Fibroblast of lung (primary cell): Measurements from ENCODE around the gene COL9A1. TPM values are rescaled to one million over a fixed set of nuclear protein-coding genes. Genes with fewer than 3 reads are reported as not detected.
A peak's percentile ranks its signal among the peaks of the same experiment; 100 is the strongest.

ENCODE experiments used
- DNase-seq, 2 donors: peaks; one replicate each; pipeline versions ENCODE4 v3.0.0 to v3.0.0-alpha.2; 2010; ENCODE audit warnings: low read depth in 2 of 2
- H2AFZ ChIP-seq: 2 replicates; pipeline ENCODE4 v1.5.1; 2012; ENCODE audit warnings: low read length, control low read depth, inconsistent platforms
- H3K27ac ChIP-seq: 2 replicates; pipeline ENCODE4 v1.5.1; 2011; ENCODE audit warnings: low read length, control low read depth; ENCODE audit not compliant: insufficient read depth
- H3K27me3 ChIP-seq: 2 replicates; pipeline ENCODE4 v1.5.1; 2011; ENCODE audit warnings: mild to moderate bottlenecking, low read length; ENCODE audit not compliant: control insufficient read depth, insufficient read depth
- H3K36me3 ChIP-seq: 2 replicates; pipeline ENCODE4 v1.5.1; 2011; ENCODE audit warnings: low read length; ENCODE audit not compliant: control insufficient read depth, insufficient read depth
- H3K4me1 ChIP-seq: 2 replicates; pipeline ENCODE4 v1.5.1; 2011; ENCODE audit warnings: low read length; ENCODE audit not compliant: control insufficient read depth, insufficient read depth; ENCODE audit errors: extremely low read depth
- H3K4me2 ChIP-seq: 2 replicates; pipeline ENCODE4 v1.5.1; 2011; ENCODE audit warnings: low read length, control low read depth; ENCODE audit not compliant: insufficient read depth; ENCODE audit errors: extremely low read depth
- H3K4me3 ChIP-seq, 4 experiments: fragments of 200-600 bp in 1 of 4; sonication (generic) in 1 of 4; replicated peaks in 1 of 4; 2 replicates each; pipeline ENCODE4 v1.5.1; 2011 to 2016; ENCODE audit warnings: low read length in 4 of 4, low read depth in 3 of 4, mild to moderate bottlenecking in 3 of 4, control low read depth in 2 of 4, inconsistent platforms in 1 of 4, mixed read lengths in 1 of 4; ENCODE audit not compliant: insufficient read depth in 1 of 4; ENCODE audit errors: control extremely low read depth in 1 of 4
- H3K79me2 ChIP-seq: 2 replicates; pipeline ENCODE4 v1.5.1; 2012; ENCODE audit warnings: mild to moderate bottlenecking, low read length, inconsistent platforms; ENCODE audit not compliant: control insufficient read depth, insufficient read depth
- H3K9ac ChIP-seq: 2 replicates; pipeline ENCODE4 v1.5.1; 2011; ENCODE audit warnings: mild to moderate bottlenecking, low read length, control low read depth; ENCODE audit not compliant: insufficient read depth
- H3K9me3 ChIP-seq: 2 replicates; pipeline ENCODE4 v1.5.1; 2012; ENCODE audit warnings: low read depth, low read length; ENCODE audit not compliant: control insufficient read depth, insufficient read depth
- H4K20me1 ChIP-seq: 2 replicates; pipeline ENCODE4 v1.5.1; 2011; ENCODE audit warnings: low read length; ENCODE audit not compliant: control insufficient read depth, insufficient read depth; ENCODE audit errors: extremely low read depth
- CTCF ChIP-seq, 2 donors: IDR thresholded peaks in 1 of 2; conservative IDR thresholded peaks in 1 of 2; 1 replicate in 1 of 2; 2 replicates in 1 of 2; pipeline ENCODE4 v1.5.1; 2011 to 2012; ENCODE audit warnings: low read length in 2 of 2, control low read depth in 1 of 2, inconsistent platforms in 1 of 2, low read depth in 1 of 2, mild to moderate bottlenecking in 1 of 2
- EZH2 ChIP-seq: IDR thresholded peaks from 2 replicates; pipeline ENCODE4 v1.5.1; 2012; ENCODE audit warnings: low read length, control low read depth, mild to moderate bottlenecking; ENCODE audit errors: missing control alignments
- polyA plus RNA-seq, 2 donors: library from polyadenylated mRNA; depleted of rRNA in 1 of 2; stranded (reverse) in 1 of 2; unstranded in 1 of 2; fragments of >200 nt; gene quantifications; 2 replicates each; pipeline ENCODE4 v1.2.1, GENCODE V29; 2011 to 2012; ENCODE audit warnings: missing spikeins in 1 of 2
- total RNA-seq: library from RNA; depleted of rRNA; stranded (reverse); fragments of >200 nt; gene quantifications from 2 replicates; pipeline ENCODE4 v1.2.1, GENCODE V29; 2014

Gene COL9A1
- total and polyA plus RNA-seq, 2 donors (not counting 1 experiment from before 2014, with no cell fraction given), result not detected

- Histone ChIP-seq H3K36me3 (no peaks in the 10 kb centered on the region), H3K4me3 (no peak overlapping the region), H4K20me1 (no peaks in the 10 kb centered on the region), H3K27me3 (no peaks in the 10 kb centered on the region), H2AFZ (no peak overlapping the region), H3K27ac (no peak overlapping the region), H3K4me2 (no peak overlapping the region), H3K79me2 (no peaks in the 10 kb centered on the region), H3K9me3 (no peaks in the 10 kb centered on the region), H3K4me1 (no peaks in the 10 kb centered on the region), H3K9ac (no peak overlapping the region)
- no peak for TF ChIP-seq EZH2
- no peak for TF ChIP-seq CTCF (conservative IDR thresholded peaks at IDR 0.05 in 1 of 2, IDR thresholded peaks at IDR 0.05 in 1 of 2; ENCODE audit: low read depth in 1 of 2, low read length in 2 of 2)
- DNase-seq, result no peak
Measured at GRCh38 chr6:70172252-70172651, 130.6 kb downstream of the COL9A1 start.

GRCh38 chr6:70171236-70171635 is 131.6 kb downstream of the COL9A1 start:
- no peaks in the 10 kb centered on the region for H3K4me1 ChIP-seq
- H3K4me3 ChIP-seq, result no peak overlapping the region
- no peak overlapping the region for H2AFZ ChIP-seq
- H3K9ac ChIP-seq, result no peak overlapping the region
- no peaks in the 10 kb centered on the region for H3K27me3 ChIP-seq
- H3K79me2 ChIP-seq, result no peaks in the 10 kb centered on the region
- no peak overlapping the region for H3K27ac ChIP-seq
- H3K36me3 ChIP-seq, result no peaks in the 10 kb centered on the region
- TF ChIP-seq EZH2, result no peak
- TF ChIP-seq CTCF (conservative IDR thresholded peaks at IDR 0.05 in 1 of 2, IDR thresholded peaks at IDR 0.05 in 1 of 2; ENCODE audit: low read depth in 1 of 2, low read length in 2 of 2), result no peak
- no peaks in the 10 kb centered on the region for H3K9me3 ChIP-seq
- H3K4me2 ChIP-seq, result no peak overlapping the region
- H4K20me1 ChIP-seq, result no peaks in the 10 kb centered on the region
- DNase-seq, result peak in 1 of 2 donors; percentile 38

- Histone ChIP-seq H4K20me1 (no peaks in the 10 kb centered on the region), H3K9me3 (no peaks in the 10 kb centered on the region), H3K27me3 (no peaks in the 10 kb centered on the region), H2AFZ (no peak overlapping the region), H3K79me2 (no peaks in the 10 kb centered on the region), H3K27ac (no peak overlapping the region), H3K36me3 (no peaks in the 10 kb centered on the region), H3K4me3 (no peak overlapping the region), H3K9ac (no peak overlapping the region), H3K4me1 (no peaks in the 10 kb centered on the region), H3K4me2 (no peak overlapping the region)
- TF ChIP-seq EZH2 (no peak), CTCF (conservative IDR thresholded peaks at IDR 0.05 in 1 of 2, IDR thresholded peaks at IDR 0.05 in 1 of 2; ENCODE audit: low read depth in 1 of 2, low read length in 2 of 2) (no peak)
- no peak for DNase-seq
Measured at GRCh38 chr6:70168681-70169377, 134.1 kb downstream of the COL9A1 start.

Other genes with a start within 250 kb of the COL9A1 start
- 10.2 and 11.0 TPM in 2 replicates for gene FAM135A, start 110.4 kb upstream of the COL9A1 start, total RNA-seq
- 5.5 and 7.1 TPM in 2 replicates for gene FAM135A, start 110.4 kb upstream of the COL9A1 start, polyA plus RNA-seq